Esophagus squamous epithelium (tissue), 5 donors: Measurements from ENCODE around the gene MYL5. TPM values are rescaled to one million over a fixed set of nuclear protein-coding genes. Genes with fewer than 3 reads are reported as not detected.

ENCODE experiments used
- DNase-seq: peaks from one replicate; lab custom pipeline; 2025; lab: John Stamatoyannopoulos, UW
- H3K27ac ChIP-seq, 4 donors: fragments of 200-600 bp; sonication (generic); one replicate each; pipeline ENCODE4 v1.5.1; 2016 to 2019; ENCODE audit warnings: mild to moderate bottlenecking in 1 of 4
- H3K27me3 ChIP-seq, 4 donors: fragments of 200-600 bp; sonication (generic); 1 replicate in 3 of 4; 2 replicates in 1 of 4; pipeline versions ENCODE4 v1.5.1 to v1.6.0; 2017 to 2021; ENCODE audit warnings: antibody characterized with exemption in 1 of 4
- H3K36me3 ChIP-seq, 3 donors: fragments of 200-600 bp; sonication (generic); one replicate each; pipeline ENCODE4 v1.5.1; 2016 to 2019
- H3K4me1 ChIP-seq, 3 donors: fragments of 200-600 bp; sonication (generic); one replicate each; pipeline ENCODE4 v1.5.1; 2017 to 2019
- H3K4me3 ChIP-seq, 4 donors: fragments of 200-600 bp; sonication (generic); 1 replicate in 3 of 4; 2 replicates in 1 of 4; pipeline ENCODE4 v1.5.1; 2016 to 2019; ENCODE audit warnings: mild to moderate bottlenecking in 2 of 4, moderate library complexity in 1 of 4
- H3K9me3 ChIP-seq, 3 donors: fragments of 200-600 bp; sonication (generic); one replicate each; pipeline ENCODE4 v1.5.1; 2016 to 2019
- POLR2A ChIP-seq, 4 donors: fragments of 450-650 bp; IDR thresholded peaks; one replicate each; pipeline ENCODE4 v1.6.1; 2017; ENCODE audit warnings: antibody characterized with exemption in 4 of 4, mild to moderate bottlenecking in 4 of 4, moderate library complexity in 3 of 4
- WGBS, 2 donors: methylation state at CpG; one replicate each; pipeline ENCODE4 v1.1.5; 2018; 5-methylcytosine and 5-hydroxymethylcytosine counted together
- intact Hi-C: fragments of 100-400 bp; cut with DNase I; formaldehyde crosslinking; loops from one replicate; pipeline ENCODE4 v1.15.0; 2022
- total RNA-seq, 4 donors: library from RNA; depleted of rRNA; stranded (reverse); fragments of >200 nt; gene quantifications; one replicate each; pipeline ENCODE4 v1.1.0, GENCODE V29; 2016
- TF ChIP-seq, protein P1 (sequence below), 6 experiments: fragments of 450-650 bp in 4 of 6; fragments of 200-600 bp in 2 of 6; sonication (generic) in 2 of 6; IDR thresholded peaks; one replicate each; pipeline ENCODE4 v1.5.1; 2016 to 2019; ENCODE audit warnings: antibody characterized with exemption in 6 of 6, mild to moderate bottlenecking in 4 of 6, moderate library complexity in 4 of 6
- donor health status: DM: yes; HTN: yes; CAD: no.

The MYL5 gene
- total RNA-seq, 4 donors from 2014 or later: 7.2 to 19.5 (median 12.8) TPM

DNA sequence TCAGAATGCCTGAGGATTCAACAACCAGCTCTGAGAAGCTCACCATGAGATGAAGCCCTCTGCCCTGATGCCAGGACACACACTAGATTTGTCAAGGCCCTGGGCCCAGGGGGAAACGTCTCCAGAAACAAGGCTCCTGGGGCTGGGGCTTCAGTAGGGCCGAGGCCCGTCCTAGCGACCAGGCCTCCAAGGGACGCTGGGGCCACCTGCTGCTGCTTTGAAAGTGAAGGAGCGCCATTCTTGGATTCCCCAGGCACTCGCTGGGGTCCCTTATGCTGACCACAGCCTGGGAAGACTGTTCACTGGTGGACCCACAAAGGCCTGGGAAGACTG lies 25.1 kb upstream of the MYL5 start:
- Histone ChIP-seq H3K9me3 (no peaks in the 10 kb centered on the region), H3K36me3 (no peaks in the 10 kb centered on the region), H3K4me3 (no peak overlapping the region), H3K4me1 (peaks cover 0 to 11% (median 0%) of the 10 kb centered on the region in 3 donors), H3K27me3 (peaks cover 0 to 79% (median 2%) of the 10 kb centered on the region in 4 donors), H3K27ac (no peak overlapping the region)
- no peak for DNase-seq
- intact Hi-C loops: no loop called here
- no peak for TF ChIP-seq POLR2A (IDR thresholded peaks at IDR 0.05)
- WGBS, 2 donors: 88% methylated on average over 5 of the region's 7 CpGs; no CpG with 5 or more reads in 1 of the 2 donors

DNA sequence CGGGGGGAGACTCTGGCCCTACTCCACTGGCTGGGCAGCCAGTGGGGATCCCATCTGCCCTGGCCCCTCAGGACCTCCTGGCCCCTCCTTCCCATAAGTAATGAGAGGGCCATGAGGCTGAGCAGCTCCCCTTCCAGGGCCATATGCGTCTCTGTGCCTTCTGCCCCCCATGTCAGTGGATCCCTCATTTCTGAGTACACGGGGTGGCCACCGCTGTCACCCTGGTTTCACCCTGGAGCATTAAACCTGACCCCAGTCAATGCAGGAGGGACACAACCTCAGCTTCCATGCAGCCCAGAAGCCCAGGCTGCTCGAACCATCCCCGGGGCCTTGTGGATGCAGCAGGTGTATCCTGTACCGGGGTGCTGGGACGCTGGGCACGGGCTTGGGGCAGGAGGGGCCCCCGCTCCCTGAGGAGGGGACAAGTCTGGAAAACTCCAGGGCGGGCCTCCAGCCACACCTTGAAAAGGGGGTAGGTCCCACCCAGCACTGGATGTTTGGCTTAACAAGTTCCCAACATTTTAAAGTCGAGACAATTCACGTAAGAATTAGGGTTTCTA lies 24.5 kb upstream of the MYL5 start:
- no peak overlapping the region for H3K27ac ChIP-seq
- no peaks in the 10 kb centered on the region for H3K9me3 ChIP-seq
- TF ChIP-seq POLR2A (IDR thresholded peaks at IDR 0.05): no peak
- TF ChIP-seq, protein P1, sequence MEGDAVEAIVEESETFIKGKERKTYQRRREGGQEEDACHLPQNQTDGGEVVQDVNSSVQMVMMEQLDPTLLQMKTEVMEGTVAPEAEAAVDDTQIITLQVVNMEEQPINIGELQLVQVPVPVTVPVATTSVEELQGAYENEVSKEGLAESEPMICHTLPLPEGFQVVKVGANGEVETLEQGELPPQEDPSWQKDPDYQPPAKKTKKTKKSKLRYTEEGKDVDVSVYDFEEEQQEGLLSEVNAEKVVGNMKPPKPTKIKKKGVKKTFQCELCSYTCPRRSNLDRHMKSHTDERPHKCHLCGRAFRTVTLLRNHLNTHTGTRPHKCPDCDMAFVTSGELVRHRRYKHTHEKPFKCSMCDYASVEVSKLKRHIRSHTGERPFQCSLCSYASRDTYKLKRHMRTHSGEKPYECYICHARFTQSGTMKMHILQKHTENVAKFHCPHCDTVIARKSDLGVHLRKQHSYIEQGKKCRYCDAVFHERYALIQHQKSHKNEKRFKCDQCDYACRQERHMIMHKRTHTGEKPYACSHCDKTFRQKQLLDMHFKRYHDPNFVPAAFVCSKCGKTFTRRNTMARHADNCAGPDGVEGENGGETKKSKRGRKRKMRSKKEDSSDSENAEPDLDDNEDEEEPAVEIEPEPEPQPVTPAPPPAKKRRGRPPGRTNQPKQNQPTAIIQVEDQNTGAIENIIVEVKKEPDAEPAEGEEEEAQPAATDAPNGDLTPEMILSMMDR (IDR thresholded peaks at IDR 0.05): no peak
- H3K4me3 ChIP-seq: no peak overlapping the region
- peaks cover 0 to 11% (median 0%) of the 10 kb centered on the region in 3 donors for H3K4me1 ChIP-seq
- WGBS, 2 donors: 33 to 87% methylated on average over 2 to 7 of the region's 13 CpGs
- peaks cover 0 to 83% (median 2%) of the 10 kb centered on the region in 4 donors for H3K27me3 ChIP-seq
- H3K36me3 ChIP-seq: no peaks in the 10 kb centered on the region
- intact Hi-C loops: no loop called here
- DNase-seq: no peak

DNA sequence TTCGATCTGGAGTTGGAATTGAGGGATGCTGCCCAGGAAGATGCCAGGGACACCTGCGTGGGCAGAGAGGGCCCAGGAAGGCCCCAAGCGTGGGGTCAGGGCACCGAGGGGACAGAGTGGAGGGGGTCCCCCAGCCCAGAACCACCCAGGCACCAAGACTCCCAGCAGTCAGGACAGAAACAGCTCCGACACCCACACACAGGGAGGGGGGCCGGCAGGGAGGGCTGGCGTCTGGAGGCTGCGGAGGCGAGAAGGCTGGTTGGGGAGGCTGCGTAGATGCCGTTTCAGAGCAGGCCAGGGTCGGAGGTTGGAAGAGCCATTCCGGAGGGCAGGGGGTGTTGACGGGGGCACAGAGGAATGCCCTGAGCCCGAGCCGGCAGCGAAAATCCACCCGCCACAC lies 23.9 kb upstream of the MYL5 start:
- Histone ChIP-seq H3K27me3 (peaks cover 0 to 90% (median 2%) of the 10 kb centered on the region in 4 donors), H3K27ac (no peak overlapping the region), H3K4me3 (no peak overlapping the region), H3K36me3 (no peaks in the 10 kb centered on the region), H3K9me3 (no peaks in the 10 kb centered on the region), H3K4me1 (peaks cover 0 to 11% (median 0%) of the 10 kb centered on the region in 3 donors)
- WGBS, 2 donors: 47 to 76% methylated on average over 3 to 16 of the region's 18 CpGs
- TF ChIP-seq, protein P1 (IDR thresholded peaks at IDR 0.05): no peak
- TF ChIP-seq POLR2A (IDR thresholded peaks at IDR 0.05): no peak
- intact Hi-C loops: no loop called here
- no peak for DNase-seq

DNA sequence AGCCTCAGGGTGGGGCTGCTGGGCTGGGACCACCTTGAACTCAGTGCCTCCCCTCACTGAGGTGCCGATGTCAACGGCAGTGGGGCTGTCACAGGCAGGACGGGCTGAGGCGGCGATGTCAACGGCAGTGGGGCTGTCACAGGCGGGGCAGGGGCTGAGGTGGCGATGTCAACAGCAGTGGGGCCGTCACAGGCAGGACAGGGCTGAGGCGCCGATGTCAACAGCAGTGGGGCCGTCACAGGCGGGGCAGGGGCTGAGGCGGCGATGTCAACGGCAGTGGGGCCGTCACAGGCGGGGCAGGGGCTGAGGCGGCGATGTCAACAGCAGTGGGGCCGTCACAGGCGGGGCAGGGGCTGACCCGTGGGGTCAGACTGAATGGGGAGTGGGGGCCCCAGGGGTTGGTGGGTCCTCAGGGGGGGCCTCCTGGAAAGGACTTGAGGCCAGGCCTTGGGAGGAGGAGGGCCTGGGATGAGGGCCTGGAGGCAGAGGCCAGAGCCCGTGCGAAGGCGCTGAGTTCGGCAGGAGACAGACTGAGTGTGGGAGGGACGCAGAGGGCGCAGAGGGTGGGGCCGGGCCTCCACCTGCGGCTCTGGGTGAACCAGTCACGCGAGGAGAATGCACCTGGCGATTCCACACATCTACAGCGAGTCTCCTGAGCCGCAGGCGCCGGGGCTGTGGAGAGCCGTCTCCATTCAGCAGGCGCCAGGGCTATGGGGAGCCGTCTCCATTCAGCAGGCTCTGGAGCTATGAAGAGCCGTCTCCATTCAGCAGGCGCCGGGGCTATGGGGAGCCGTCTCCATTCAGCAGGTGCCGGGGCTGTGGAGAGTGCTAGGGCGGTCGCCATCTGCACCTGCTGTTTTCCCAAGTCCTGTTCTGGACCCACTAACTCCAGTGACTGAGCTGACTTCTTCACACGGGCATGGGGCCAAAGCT lies 23.1 kb upstream of the MYL5 start:
- intact Hi-C loops: no loop called here
- H3K4me3 ChIP-seq: no peak overlapping the region
- no peaks in the 10 kb centered on the region for H3K36me3 ChIP-seq
- H3K27me3 ChIP-seq: peaks cover 0 to 97% (median 2%) of the 10 kb centered on the region in 4 donors
- 22 to 45% methylated on average over 20 to 23 of the region's 49 CpGs for WGBS, 2 donors
- H3K4me1 ChIP-seq: peaks cover 0 to 11% (median 0%) of the 10 kb centered on the region in 3 donors
- no peak for DNase-seq
- TF ChIP-seq, protein P1 (IDR thresholded peaks at IDR 0.05): no peak
- TF ChIP-seq POLR2A (IDR thresholded peaks at IDR 0.05): no peak
- no peak overlapping the region for H3K27ac ChIP-seq
- H3K9me3 ChIP-seq: no peaks in the 10 kb centered on the region

DNA sequence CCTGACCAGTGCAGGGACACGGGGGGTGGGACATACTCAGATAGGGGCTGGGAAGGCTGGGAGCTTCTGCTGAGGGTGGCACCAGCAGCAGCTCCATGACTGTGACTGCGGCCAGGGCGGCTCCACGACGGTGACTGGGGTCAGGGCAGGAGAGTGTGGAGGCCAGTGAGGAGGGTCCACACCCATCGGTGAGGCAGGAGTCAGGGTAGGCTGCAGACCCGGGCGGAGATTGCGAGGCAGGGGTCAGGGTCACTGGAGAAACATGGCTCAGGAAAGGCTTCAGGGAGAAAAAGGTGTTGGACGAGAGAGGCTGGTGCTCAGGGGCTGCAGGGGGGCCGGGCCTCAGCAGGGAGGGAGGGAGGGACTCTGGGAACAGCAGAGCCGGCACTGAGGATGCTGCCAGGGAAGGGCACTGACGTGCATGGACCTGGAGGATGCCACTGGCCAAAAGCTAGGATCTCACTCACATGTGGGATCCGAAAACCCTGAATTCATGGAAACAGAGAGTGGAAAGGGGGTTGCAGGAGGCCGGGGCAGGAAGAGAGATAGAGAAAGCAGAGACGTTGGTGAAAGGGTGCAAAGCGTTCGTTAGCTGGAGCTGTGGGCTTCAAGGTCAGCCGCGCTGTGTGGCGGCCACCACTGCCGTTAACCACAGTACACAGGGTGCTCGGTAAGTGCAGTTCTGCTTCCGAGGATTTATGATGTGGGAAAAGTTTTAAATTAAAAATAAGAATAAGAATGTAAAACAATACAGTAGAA lies 22.3 kb upstream of the MYL5 start:
- H3K4me1 ChIP-seq: peaks cover 0 to 11% (median 0%) of the 10 kb centered on the region in 3 donors
- intact Hi-C loops: no loop called here
- TF ChIP-seq, protein P1 (IDR thresholded peaks at IDR 0.05): no peak
- no peak for TF ChIP-seq POLR2A (IDR thresholded peaks at IDR 0.05)
- H3K27me3 ChIP-seq: peaks cover 0 to 95% (median 2%) of the 10 kb centered on the region in 4 donors
- no peaks in the 10 kb centered on the region for H3K36me3 ChIP-seq
- H3K27ac ChIP-seq: no peak overlapping the region
- H3K9me3 ChIP-seq: no peaks in the 10 kb centered on the region
- no peak overlapping the region for H3K4me3 ChIP-seq
- 63 to 73% methylated on average over 21 to 22 of the region's 24 CpGs for WGBS, 2 donors
- DNase-seq: no peak
